KOPT-K1 (cell line): Measurements from ENCODE around the gene DPP10.

ENCODE experiments used
- H3K27ac ChIP-seq: fragments of 200-600 bp; sonication (generic); 2 replicates; pipeline ENCODE4 v1.5.1; 2016; ENCODE audit warnings: antibody characterized with exemption, mild to moderate bottlenecking, low read depth, low read length; ENCODE audit not compliant: poor library complexity, severe bottlenecking
- H3K36me3 ChIP-seq: fragments of 200-600 bp; sonication (generic); 2 replicates; pipeline ENCODE4 v1.5.1; 2017; ENCODE audit warnings: antibody characterized with exemption, mild to moderate bottlenecking, low read length, moderate library complexity; ENCODE audit not compliant: insufficient read depth
- H3K9me3 ChIP-seq: fragments of 200-600 bp; sonication (generic); 2 replicates; pipeline ENCODE4 v1.5.1; 2017; ENCODE audit warnings: antibody characterized with exemption, low read length, mild to moderate bottlenecking; ENCODE audit not compliant: insufficient read depth, poor library complexity, severe bottlenecking

Gene DPP10

GRCh38 chr2:114753145-114753544 is 310.7 kb downstream of the DPP10 start:
- Histone ChIP-seq H3K36me3 (no peaks in the 10 kb centered on the region), H3K9me3 (no peaks in the 10 kb centered on the region), H3K27ac (no peak overlapping the region)

DNA sequence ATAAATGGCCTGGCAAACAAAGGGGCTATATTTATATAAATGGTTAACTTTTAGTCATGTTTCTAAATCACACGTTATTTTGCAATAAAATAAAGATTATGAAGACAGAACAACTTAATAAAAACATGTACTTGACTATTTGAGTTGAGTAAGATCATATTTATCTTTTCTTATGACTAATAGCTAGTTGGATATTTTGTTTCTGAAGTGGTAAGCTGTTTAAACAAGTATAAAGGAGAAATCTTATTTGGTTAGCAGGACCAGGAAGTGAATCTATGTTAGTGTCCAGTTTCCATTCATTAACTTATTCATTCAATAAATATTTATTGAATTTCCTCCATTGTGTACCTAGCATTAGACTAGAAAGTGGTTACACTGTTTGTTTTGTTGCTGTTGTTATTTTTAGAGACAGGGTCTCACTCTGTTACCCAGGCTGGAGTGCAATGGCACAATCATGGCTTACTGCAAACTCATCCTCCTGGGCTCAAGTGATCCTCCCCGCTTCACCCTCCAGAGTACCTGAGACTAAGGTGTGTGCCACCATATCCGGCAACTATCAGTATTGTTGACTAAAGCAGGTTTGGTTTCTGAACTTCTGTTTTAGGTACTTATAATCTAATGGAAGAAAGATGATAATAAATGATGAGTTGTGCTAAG is 312.6 kb downstream of the DPP10 start:
- H3K27ac ChIP-seq: no peak overlapping the region

GRCh38 chr2:114762376-114762775 is 319.9 kb downstream of the DPP10 start:
- Histone ChIP-seq H3K36me3 (no peaks in the 10 kb centered on the region), H3K9me3 (no peaks in the 10 kb centered on the region), H3K27ac (no peak overlapping the region)

More for the DNA sequence above, 312.6 kb downstream of the DPP10 start:
- Histone ChIP-seq H3K9me3 (no peaks in the 10 kb centered on the region), H3K36me3 (no peaks in the 10 kb centered on the region)

DNA sequence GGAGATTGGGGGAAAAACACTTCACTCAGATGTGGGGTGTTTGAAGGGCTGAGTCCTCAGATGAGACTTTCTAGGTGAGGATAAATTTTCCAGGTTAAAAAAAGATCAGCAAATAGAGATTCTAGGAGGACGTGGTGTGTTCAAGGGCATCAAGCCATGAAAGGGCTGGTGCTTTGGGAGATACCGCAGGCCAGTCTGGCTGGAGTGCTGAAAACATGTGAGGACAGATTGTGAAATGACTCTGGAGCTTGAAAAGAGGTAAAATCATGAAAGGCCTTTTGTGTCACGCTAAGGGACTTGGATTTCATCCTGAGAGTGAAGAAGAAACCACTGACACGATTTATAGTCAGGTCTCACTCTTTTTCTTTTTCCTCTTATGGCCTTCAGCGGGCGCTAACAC is 320.5 kb downstream of the DPP10 start:
- no peaks in the 10 kb centered on the region for H3K36me3 ChIP-seq
- no peak overlapping the region for H3K27ac ChIP-seq
- no peaks in the 10 kb centered on the region for H3K9me3 ChIP-seq

DNA sequence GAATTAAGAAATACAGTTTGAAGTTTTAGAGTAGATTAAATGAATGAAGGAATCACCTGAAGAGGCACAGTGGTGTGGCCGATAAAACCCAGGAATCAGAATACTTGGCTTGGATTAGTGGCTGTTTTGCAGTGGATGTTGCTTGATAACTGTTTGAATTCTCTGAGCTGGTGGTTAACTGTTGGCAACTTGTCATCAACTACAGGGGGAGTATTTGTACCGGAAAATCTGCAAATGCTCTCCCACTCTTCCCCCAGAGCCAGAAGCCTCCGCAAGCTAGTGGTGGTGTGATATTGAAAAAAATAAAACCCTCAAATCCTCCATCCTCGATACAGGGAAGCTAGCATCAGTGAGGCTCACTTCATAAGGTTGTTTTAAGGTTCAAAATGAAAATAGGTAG is 326.7 kb downstream of the DPP10 start:
- no peaks in the 10 kb centered on the region for H3K9me3 ChIP-seq
- no peaks in the 10 kb centered on the region for H3K36me3 ChIP-seq
- no peak overlapping the region for H3K27ac ChIP-seq

DNA sequence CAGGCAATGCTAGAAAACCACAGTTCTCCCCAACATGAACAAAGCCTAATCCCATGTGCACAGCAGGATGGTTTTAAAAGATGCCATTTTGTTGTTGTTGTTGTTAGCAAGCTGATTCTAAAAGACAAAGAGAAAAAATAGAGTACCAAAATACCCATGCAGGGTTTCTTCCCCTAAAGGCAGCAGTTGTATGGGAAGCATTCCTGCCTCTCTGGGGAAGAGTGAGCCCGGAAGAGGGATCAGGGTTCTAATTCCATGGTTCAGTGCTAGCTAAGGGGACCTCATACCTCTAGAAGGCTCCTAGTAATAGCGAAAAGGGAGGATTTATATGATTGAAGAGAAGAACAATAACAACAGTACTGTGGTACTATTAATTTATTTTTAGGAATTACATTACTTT is 327.6 kb downstream of the DPP10 start:
- H3K9me3 ChIP-seq: no peaks in the 10 kb centered on the region
- no peaks in the 10 kb centered on the region for H3K36me3 ChIP-seq

GRCh38 chr2:114784046-114784445 is 341.6 kb downstream of the DPP10 start:
- no peaks in the 10 kb centered on the region for H3K9me3 ChIP-seq
- H3K27ac ChIP-seq: no peak overlapping the region
- H3K36me3 ChIP-seq: no peaks in the 10 kb centered on the region

More for the DNA sequence above, 327.6 kb downstream of the DPP10 start:
- H3K27ac ChIP-seq: no peak overlapping the region

DNA sequence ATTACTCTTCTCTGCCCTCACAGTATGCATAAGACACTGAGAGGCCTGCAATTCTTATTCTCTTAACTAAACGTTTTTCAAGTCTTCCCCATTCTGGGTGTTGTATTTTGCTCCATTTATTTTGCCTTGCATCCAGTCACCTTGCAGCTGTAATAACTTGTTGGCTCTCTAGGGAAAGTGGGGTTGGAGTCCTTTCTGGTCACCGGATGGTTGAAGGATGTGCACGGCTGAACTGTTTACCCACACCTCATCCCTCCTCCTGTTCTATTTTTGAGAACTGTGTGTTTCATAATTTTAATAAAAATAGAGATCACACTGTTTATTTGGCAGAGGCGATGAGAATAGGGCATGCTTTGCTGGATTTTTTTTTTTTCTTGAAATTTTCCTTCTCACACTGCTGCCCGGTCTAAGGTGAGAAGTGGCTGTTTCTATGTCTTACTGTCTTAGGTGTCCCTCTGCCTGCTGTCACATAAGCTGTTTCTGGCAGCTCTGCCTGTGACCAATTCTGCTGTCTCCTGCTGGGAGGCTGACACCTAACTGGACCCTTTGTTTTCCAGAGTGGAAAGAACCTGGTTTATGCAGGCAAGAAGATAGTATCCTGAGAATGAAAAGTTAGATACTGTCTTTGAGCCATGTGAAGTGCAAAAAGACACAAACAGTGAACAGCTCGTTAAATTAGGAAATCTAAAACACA is 342.6 kb downstream of the DPP10 start:
- Histone ChIP-seq H3K36me3 (no peaks in the 10 kb centered on the region), H3K9me3 (no peaks in the 10 kb centered on the region), H3K27ac (no peak overlapping the region)

- no peaks in the 10 kb centered on the region for H3K36me3 ChIP-seq
- no peaks in the 10 kb centered on the region for H3K9me3 ChIP-seq
- no peak overlapping the region for H3K27ac ChIP-seq
Observed at GRCh38 chr2:114786901-114787300, 344.5 kb downstream of the DPP10 start.

DNA sequence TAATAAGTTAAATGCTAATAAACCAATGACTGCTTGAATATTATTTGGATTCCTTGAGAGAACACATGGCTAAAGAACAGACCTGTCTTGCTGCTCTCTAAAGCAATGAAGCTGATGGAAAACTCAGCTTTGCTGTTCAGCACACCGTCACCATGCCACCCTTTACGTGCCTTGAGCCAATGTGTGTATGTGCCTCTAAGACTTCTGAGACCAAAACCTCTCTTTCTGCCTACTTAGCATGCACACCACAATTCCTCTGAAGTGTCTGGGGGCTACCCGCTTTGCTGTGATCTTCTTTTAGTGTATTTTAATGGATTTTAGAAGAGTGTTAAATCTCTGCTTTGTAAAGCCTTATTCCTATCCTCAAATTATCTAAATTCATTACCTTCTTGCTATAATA is 345.0 kb downstream of the DPP10 start:
- no peaks in the 10 kb centered on the region for H3K9me3 ChIP-seq

GRCh38 chr2:114789989-114790388 is 347.5 kb downstream of the DPP10 start:
- Histone ChIP-seq H3K36me3 (no peaks in the 10 kb centered on the region), H3K27ac (no peak overlapping the region), H3K9me3 (no peaks in the 10 kb centered on the region)

More for the DNA sequence above, 345.0 kb downstream of the DPP10 start:
- Histone ChIP-seq H3K27ac (no peak overlapping the region), H3K36me3 (no peaks in the 10 kb centered on the region)

DNA sequence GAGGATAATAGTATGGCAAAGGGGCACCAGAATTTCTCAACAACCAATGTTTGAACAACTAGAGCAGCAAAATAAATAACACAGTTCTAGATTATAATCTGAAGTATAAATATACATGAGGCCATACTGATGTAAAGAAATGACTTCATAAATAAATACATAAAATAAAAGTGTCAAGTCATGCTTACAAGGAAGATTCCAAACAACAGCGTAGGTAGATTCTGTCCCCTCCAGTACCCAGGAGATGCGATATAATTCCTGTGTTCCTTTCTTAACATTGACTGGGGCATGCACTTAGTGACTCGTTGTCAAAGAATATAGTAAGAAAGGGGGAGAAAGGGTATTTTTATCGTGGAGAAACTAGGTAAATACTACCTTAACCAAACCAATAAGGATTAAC is 355.1 kb downstream of the DPP10 start:
- Histone ChIP-seq H3K36me3 (no peaks in the 10 kb centered on the region), H3K27ac (no peak overlapping the region), H3K9me3 (no peaks in the 10 kb centered on the region)

DNA sequence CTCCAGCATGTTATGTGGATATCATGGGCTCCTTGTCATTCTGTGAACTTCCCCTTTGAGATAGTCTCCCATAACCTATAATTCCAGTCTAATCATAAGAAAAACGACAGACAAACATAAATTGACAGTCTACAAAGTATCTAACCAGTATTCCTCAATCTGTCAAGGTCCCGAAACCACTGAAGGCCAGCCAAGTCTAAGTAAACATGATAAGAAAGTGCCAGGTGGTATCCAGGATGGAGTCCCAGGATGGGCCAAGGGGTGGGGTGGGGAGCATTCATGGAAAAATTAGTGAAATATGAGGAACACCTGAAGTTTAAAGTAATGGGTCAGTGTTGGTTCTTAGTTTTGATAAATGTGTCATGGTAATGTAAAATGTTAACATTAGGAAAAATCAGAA is 355.5 kb downstream of the DPP10 start:
- no peak overlapping the region for H3K27ac ChIP-seq
- H3K9me3 ChIP-seq: no peaks in the 10 kb centered on the region
- no peaks in the 10 kb centered on the region for H3K36me3 ChIP-seq

DNA sequence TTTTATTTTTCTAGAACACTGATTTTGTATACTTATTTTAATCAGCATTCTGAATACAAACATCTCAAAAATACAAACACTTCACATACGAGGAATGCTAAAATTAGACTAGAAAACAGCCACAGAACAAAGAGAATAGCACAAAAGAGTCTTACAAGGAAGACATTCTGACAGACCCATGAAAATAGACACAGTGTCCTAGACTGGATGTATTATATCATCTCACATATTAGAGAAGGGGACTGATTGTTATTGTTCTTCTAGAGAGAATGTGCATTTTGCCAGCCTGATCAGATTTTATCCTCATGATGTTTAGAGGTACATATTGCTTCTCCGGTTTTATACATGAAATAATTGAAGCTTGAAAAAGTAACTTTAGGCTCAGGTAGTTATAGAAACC is 357.9 kb downstream of the DPP10 start:
- H3K9me3 ChIP-seq: no peaks in the 10 kb centered on the region
- H3K27ac ChIP-seq: no peak overlapping the region
- H3K36me3 ChIP-seq: no peaks in the 10 kb centered on the region

DNA sequence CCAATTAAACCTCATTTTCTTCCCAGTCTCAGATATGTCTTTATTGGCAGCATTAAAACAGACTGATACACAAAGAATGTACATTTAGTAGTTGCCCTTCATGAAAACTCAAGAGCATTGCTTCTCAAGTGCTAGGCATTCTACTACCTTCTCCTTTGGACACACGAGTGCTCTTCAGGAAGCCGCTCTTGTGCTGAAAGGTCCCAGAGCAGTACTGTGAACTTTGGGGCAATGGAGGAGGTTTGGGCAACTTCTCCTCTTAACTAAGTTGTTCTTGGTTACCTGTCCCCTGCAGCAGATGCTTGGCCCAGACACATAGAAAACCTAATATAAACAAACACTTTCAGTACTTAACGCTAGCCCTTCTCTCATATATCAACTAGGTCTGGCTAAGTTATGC is 362.8 kb downstream of the DPP10 start:
- H3K27ac ChIP-seq: no peak overlapping the region

GRCh38 chr2:114810092-114810491 is 367.7 kb downstream of the DPP10 start:
- no peak overlapping the region for H3K27ac ChIP-seq
- no peaks in the 10 kb centered on the region for H3K9me3 ChIP-seq
- H3K36me3 ChIP-seq: no peaks in the 10 kb centered on the region

More for the DNA sequence above, 362.8 kb downstream of the DPP10 start:
- Histone ChIP-seq H3K9me3 (no peaks in the 10 kb centered on the region), H3K36me3 (no peaks in the 10 kb centered on the region)
